Activated CD4-positive, CD25-positive, alpha-beta regulatory T cell treated with anti-CD3 and anti-CD28 coated beads, Interleukin-2, amount 50 U/mL, for 72 hours (primary cell): Measurements from ENCODE around the gene TUBB2A.
"Not testable (repeated sequence)": the region's sequence is repeated elsewhere in the genome, so short reads cannot be mapped to it uniquely, and the experiment has no call there.

Experiments used
- DNase-seq: peaks from one replicate; pipeline ENCODE4 v3.0.0; 2021

The TUBB2A gene

DNA sequence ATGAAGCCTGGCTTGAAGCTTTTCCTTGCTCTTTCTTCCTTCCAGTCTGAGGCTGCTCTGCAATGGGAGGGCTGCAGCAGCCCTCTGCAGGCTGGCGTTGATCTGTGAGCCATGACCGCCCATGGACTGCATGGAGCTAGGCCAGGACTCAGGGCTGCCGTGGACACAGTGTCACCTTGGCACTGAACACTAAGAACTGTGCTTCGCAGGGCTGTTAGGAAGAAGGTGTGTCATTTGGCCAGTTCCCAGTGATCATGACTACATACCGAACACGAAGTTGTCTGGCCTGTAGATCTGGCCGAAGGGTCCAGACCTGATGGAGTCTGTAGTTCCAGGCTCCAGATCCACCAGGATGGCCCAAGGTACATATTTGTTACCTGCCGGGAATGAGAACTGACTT, 21.3 kb upstream of the TUBB2A start:
- DNase-seq: not testable (repeated sequence)

DNA sequence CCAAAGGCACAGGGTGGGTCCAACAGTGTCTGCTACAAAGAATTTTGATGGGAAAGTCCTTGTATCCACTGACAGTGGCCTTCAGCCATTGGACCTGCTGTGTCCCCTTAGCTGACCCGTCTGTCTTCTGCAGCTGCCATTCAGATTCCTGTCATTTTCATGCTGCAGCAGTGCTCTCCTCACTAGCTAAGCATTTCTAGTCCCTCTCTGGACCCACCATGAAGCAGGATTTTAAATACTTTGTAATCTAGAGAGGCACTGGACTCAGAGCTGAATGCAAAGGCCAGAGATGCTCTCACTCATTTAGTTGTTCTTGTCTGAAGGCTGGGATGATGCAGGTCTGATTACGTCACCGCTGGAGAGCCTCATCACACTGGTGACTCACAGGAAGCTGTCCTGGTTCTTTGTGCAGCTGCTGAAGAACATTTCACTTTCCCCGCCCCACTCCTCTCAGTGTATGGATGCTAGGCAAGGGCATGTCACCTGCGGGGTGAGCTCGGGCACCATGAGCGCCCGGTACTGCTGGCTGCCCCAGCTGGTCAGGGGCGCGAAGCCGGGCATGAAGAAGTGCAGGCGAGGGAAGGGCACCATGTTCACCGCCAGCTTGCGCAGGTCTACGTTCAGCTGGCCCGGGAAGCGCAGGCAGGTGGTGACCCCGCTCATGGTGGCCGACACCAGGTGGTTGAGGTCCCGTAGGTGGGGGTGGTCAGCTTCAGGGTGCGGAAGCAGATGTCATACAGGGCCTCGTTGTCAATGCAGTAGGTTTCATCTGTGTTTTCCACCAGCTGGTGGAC, 19.4 kb upstream of the TUBB2A start:
- DNase-seq: no peak

DNA sequence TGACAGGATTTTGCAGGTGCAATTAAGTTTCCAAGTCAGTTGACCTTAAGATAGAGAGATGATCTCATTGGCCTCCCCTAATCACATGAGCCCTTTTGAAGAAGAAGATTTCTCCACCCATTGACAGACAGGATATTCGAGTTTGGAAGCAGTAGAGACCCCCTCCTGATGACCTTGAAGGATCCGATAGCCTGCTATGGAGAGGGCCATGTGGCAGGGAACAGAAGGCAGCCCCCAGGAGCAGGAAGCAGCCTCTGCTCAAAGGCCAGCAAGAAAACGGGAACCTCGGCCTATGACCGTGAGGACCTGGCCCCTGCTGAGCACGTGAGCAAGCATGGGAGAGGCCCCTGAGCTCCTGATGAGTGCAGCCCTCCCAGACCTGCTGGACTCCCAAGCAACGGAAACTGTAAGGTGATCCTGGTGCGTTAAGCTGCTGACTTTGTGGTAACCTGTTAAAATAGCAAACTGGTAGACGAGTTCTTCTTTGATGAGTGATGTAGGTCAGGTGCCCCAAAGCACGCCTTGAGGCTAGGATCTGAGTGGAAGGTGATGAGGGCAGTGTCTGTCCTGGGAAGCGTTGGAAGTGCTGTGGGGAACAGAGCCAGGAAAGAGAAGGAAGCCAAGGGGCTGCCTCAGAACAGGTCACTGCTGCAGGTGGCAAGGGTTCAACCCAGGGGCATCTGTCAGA, 18.5 kb upstream of the TUBB2A start:
- no peak for DNase-seq

DNA sequence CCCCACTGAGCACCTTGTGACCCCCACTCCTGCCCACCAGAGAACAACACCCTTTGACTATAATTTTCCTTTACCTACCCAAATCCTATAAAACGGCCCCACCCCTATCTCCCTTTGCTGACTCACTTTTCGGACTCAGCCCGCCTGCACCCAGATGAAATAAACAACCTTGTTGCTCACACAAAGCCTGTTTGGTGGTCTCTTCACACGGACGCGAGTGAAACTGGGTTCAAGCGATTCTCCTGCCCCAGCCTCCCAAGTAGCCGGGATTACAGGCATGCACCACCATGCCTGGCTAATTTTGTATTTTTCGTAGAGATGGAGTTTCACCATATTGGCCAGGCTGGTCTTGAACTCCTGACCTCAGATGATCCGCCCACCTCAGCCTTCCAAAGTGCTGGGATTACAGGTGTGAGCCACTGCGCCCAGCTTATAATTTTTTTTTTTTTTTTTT, 16.3 kb upstream of the TUBB2A start:
- DNase-seq: not testable (repeated sequence)

DNA sequence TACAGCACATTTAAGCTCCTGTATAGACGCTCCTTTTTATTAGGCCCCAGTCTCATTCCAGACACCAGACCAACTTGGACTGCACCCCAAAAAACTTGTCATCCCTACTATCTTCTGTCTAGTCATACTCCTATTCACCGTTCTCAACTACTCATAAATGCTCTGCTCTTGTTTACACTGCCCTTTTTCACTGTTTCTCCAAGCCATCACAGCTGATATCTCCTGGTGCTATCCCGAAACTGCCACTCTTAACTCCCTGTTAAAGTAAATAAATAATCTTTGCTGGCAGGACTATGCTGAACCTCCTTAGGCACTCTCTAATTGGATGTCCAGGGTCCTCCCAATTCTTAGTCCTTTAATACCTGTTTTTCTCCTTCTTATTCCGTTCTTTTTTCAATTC, 15.4 kb upstream of the TUBB2A start:
- DNase-seq: not testable (repeated sequence)

DNA sequence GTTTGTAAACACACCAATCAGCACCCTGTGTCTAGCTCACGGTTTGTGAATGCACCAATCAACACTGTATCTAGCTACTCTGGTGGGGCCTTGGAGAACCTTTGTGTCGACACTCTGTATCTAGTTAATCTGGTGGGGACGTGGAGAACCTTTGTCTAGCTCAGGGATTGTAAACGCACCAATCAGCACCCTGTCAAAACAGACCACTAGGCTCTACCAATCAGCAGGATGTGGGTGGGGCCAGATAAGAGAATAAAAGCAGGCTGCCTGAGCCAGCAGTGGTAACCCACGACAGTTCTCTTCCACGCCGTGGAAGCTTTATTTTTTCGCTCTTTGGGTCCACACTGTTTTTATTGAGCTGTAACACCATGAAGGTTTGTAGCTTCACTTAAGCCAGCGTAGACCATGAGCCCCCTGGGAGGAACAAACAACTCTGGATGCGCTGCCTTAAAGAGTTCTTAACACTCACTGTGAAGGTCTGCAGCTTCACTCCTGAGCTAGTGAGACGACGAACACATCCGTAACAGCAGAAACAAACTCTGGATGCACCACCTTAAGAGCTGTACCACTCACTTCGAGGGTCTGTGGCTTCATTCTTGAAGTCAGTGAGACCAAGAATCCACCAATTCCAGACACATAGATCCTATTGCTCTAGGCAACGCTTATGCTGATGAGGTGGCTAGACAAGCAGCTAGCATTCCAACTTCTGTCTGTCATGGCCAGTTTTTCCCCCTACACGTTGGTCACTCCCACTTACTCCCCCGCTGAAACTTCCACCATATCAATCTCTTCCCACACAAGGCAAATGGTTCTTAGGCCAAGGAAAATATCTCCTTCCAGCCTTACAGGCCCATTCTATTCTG, 14.2 kb upstream of the TUBB2A start:
- DNase-seq: not testable (repeated sequence)

DNA sequence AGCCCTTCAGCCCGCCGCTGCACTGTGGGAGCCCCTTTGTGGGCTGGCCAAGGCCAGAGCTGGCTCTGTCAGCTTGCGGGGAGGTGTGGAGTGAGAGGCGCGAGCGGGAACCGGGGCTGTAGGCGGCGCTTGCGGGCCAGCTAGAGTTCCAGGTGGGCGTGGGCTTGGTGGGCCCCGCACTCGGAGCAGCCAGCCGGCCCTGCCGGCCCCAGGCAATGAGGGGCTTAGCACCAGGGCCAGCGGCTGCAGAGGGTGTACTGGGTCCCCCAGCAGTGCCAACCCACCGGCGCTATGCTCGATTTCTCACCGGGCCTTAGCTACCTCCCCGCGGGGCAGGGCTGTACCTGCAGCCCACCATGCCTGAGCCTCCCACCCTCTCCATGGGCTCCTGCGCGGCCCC, 13.3 kb upstream of the TUBB2A start:
- DNase-seq: not testable (repeated sequence)

DNA sequence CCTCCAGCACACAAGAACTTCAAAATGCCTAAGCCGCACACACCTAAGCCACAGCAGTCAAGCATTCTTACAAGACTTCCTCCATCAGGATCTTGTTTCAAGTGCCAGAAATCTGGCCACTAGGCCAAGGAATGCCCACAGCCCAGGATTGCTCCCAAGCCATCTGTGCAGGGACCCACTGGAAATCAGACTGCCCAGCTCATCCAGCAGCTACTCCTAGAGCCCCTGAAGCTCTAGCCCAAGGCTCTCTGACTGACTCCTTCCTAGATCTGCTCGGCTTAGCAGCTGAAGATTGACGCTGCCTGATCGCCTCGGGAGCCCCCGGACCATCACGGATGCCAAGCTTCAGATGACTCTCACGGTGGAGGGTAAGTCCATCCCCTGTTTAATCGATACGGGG, 10.7 kb upstream of the TUBB2A start:
- DNase-seq: not testable (repeated sequence)

DNA sequence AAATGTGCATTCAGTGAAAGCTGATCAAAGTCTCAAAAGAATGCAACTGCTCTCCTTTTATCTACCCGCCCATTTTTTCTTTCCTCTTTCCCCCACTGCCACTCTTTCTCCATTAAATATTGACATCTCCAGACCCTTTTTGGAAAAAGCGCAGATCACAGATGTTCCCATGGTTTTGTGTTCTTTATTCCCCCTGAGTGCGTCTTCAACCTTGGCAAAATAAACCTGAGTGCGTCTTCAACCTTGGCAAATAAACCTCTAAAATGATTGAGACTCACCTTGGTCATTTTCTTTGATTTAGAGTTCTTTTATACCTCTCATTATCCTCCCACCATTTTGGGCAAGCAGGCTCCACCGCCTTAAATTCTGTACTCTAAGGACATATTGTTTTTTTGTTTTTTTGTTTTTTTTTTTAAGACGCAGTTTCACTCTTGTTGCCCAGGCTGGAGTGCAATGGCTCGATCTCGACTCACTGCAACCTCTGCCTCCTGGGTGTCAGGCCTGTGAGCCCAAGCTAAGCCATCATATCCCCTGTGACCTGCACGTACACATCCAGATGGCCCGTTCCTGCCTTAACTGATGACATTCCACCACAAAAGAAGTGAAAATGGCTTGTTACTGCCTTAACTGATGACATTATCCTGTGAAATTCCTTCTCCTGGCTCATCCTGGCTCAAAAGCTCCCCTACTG, 9.3 kb upstream of the TUBB2A start:
- not testable (repeated sequence) for DNase-seq

DNA sequence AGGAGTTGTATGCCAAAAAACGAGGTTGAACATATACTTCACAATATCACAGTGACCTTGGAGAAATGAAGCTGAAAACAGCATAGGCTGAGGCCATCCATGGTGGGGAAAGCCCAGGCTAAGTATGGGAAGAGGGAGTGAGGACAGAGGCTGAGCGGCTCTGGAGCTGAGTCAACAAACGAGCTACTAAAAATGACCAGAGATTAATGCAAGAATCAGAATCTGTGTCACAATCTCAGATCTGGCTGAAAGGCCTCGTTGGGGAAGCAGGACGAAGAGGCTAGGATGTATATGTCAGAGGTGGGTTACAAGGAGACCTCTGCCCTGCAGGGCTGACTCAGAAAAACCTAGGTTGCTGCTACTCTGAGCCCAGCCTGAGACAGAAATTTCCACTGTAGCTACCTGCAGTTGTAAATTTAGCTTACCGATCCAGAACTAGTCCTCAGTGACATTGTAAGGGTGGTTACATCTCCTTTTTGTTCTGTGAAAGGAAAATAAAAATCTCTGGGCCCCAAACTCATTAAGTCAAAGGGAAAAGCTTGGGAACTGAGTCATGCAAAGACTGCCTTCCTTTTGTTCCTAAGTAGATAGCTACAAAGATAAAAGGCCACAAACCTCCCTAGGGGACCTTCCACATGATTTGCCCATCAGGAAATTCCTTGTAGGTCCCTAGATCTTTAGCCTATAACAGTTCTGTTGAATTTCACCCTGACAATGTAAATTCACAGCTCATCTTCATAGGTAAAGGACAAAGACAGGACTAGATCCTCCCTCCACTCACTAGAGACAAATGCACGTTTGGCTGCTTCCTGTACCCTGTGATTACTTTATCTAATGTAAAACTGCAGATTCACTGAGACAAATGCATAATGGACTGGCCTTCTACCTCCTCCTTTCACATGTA, 8.5 kb upstream of the TUBB2A start:
- DNase-seq: no peak

DNA sequence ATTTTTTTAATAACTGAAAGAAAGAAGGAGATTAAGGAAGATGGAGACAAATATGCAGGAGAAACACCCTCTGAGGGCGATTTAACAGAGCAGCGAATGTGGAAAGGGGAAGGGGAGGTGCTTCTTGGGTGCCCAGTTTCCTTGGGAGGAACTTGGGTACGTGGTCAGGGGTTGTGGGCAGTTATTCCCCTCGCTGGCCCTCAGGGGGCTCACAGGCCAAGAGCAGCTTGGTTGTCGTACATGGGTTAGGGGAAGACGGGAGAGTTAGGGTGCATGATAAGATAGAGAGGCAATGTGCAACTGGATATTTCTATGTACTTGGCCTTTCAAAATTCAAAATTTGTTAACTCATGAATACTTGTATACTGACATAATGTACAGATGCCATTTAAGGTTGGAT, 7.0 kb upstream of the TUBB2A start:
- DNase-seq: no peak

DNA sequence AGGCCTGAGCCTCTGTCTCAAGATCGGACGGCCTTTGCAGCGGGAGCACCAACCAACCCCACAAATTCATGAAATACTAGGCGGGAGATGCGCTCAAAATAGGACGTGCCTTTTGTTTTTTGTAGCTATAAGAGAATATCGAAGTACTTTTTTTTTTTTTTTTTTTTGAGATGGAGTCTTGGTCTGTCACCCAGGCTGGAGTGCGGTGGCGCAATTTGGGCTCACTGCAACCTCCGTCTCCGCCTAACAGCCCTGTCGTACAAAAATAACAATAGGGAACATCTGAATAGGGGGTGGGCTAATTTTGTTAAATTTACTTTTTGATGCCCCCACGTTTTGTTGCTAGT, 5.9 kb upstream of the TUBB2A start:
- no peak for DNase-seq

DNA sequence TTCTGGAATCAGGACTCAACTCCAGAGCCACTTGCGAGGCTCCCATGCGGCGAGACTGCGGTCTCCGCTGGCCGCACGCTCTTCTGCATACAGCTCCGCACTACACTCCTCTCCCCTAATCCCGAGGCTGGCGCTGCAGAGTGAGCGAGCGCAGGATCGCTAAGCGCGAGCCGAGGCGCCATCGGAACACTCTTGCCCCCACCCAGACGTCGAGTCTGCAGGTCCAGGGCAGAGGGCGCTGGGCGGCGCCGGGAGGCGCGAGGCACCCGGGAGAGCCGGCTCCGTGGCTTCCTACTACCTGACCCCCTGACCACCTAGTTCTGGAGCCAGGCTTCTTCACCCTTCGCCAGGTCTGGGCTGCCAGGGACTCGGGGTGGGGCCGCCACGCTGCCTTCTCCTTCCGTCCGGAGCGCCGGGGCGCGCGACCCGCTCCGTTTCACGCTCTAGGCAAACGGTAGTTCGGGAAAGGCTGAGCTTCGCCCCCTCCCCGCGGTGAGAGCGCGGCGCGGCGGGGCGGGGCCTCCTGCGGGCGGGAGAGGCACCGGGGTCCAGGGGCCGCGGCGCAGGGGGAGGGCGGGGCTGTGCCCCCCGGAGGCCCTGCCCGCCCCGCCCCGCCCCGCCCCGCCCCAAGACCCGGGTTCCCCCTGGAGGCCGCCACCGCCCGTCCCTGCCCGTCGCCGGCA, 5.4 kb upstream of the TUBB2A start:
- DNase-seq: peak; percentile 56

DNA sequence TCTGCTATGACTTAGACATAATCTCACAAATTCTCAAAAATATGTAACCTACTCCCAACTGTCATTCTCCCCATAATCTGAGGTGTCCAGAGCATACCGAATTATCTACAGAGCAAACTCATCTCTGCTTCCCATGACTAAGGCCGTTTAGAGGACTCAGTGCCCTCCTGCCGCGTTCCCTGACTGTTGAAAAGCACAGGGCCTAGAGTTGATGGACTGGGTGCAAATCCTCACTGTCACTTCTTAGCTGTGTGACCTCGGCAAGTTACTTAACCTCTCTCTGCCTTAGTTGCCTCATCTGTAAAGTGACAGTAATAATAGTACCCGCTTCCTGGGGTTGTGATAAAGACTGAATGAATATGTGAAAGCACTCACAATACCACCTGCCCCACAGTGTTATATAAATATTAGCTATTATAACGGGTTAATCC, 4.7 kb upstream of the TUBB2A start:
- no peak for DNase-seq

DNA sequence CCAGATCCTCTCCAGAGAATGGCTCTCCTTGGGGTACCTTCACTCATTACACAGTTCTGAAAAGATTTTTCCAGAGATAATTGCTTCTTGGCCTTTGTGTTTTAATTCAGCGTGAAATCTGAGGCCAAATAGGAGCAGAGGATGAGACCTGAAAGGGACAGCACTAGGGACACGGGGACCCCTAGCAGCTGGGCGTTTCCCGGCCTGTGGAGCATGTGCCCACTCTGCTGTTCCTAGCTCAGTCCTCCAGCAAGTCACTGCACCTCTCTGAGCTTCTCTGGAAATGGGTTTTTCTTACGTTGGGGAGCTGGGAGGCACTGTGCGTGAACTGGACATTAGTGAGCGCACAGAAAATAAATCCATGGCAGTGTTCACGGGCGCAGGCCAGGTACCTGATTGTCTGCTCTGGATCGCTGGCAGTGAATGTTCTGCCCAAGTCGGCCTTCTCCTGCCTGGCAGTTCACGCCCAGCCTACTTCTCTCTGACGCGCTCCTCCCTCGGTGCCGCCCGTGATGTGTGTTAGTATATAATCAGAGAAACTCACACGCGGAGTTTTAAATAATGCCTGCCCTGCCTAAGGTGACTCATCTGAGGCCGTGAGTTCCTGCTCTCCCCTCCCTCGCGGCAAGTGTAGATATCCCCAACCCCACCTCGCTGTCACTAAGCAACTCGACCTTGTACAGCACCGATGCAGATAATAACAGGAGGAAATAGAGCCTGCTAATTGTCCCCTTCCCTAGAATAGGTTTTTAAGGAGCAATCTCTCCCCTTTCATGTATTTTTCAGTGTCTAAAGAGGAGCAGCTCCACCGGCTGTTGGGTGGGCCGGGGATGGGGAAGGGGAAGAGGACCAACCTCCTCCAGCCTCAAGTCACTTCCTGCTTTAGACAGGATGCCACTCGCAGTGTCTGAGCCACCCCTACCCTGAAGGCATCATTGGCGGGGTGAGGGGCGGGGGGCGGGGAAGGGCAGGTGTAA, 2.7 kb upstream of the TUBB2A start:
- peak; percentile 42 for DNase-seq

DNA sequence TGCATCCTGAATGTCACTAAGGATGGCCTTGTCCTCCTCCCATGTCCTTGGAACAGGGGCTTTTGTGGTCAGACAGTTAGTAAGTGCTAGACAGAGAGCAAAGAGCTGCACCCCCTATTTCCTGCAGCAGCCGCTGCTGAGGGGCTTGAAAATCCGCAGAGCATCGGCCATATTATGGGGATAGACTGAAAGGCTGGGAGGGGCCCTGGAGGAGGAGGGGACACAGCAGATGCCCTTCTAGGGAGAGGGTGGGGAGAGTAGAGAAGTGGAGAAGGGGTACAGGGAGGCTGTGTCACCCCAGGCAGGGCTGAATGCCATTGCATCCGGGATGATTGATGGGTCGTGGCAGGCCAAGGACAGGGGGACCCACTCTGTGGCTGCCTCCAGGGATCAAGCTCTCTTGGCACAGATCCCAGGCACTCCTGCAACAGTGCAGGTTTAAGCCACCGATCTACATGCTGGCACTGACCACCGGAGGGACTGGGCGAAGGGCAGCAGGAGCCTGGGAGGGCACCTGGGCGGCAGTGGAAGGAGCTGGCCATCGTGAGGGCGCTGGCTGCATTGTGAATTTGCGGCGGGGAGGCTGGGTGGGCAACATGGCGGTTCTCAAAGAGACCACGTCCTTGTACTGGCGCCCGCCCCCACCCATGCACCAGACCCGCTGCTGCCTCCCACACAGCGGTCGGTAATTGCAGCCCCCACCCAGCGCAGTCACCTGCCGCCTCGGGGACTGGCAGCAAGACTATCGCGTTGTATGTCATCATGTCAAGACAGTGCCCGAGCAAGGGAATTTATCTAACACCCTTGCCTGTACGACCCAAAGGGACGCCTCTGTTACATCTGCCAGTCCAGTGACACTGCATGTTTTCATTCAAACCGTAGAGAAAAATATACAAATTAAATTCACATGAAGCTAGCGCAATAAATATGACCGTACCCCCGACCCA, 887 bp downstream of the TUBB2A start:
- DNase-seq: peak; percentile 33

DNA sequence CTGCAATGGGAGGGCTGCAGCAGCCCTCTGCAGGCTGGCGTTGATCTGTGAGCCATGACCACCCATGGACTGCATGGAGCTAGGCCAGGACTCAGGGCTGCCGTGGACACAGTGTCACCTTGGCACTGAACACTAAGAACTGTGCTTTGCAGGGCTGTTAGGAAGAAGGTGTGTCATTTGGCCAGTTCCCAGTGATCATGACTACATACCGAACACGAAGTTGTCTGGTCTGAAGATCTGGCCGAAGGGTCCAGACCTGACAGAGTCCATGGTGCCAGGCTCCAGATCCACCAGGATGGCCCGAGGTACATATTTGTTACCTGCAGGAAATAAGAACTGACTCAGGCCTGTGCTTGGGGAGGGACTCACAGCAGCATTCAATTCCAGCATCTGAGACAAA, 1.9 kb downstream of the TUBB2A start:
- DNase-seq: not testable (repeated sequence)

DNA sequence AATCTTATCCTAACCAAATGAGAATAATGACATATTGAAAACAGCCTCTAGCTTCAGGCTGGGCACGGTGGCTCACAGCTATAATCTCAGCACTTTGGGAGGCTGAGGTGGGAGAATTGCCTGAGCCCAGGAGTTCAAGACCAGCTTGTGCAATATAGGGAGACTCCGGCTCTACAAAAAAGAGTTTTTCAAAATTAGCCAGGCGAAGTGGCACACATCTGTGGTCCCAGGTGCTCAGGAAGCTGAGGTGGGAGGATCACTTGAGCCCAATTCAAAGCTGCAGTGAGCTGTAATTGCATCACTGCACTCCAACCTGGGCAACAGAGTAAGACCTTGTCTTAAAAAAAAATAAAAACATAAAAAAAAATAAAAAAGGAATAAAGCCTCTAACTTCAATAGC, 4.7 kb downstream of the TUBB2A start:
- DNase-seq: no peak

DNA sequence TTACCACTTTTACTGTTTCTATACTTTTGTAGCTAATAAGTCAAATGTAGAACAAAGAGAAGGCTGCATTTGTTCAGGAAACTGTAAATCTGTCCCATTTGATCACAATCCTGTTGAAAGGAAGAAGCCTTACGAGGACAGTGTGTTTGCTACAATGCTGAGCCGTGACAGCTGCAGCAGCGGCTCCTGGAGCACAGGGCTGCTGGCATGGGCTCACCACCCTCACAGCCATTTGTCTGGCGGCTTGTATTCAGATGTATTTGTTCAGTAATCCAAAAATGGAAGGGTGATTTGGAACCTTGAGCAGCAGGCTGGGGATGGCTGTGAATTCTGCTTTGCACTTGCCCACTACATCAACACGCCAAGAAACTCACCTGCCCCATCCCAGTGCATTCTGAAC, 5.7 kb downstream of the TUBB2A start:
- no peak for DNase-seq
